ENCODE data around the gene CAMK1D. TPM values are rescaled to one million over a fixed set of nuclear protein-coding genes. Genes with fewer than 3 reads are reported as not detected.

CAMK1D gene
- total RNA-seq, 1 donor from 2014 or later: 3.1 TPM

DNA sequence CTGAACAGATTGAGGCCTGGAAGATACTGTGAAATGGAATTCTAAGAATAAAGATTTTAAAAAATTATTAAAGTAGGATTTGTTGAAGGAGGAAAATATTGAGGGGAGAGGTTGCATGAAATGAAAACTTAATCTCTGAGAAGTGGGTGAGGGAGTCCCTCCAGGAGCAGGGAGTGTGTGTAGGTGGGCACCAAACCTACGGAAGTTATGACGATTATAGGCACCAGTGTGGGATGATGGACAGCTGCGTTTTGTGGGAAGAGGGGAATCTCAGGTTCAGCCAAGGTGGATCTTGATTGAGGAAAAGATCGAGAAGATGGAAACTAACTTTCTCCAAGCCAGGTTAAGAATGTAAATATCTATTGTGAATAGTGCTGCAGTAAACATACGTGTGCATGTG is 405.7 kb downstream of the CAMK1D start:
- DNase-seq (ENCODE audit: low spot score): no peak

DNA sequence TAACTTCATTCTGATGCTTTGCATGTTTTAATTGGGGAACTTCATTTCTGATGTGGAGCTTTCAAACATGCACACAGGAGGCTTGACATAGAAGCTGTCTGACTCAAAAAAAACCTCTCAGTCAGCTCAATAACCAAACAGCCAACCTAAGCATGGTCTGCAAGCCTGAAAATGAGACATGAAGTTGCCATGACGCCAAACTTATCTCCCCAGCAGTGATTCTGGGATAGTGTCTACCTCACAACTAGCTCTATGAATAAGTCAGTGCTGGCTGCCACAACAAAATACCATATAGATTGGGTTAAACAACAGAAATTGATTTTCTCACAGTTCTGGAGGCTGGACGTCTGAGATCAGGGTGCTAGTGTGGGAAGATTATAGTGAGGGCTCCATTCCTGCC is 408.0 kb downstream of the CAMK1D start:
- DNase-seq (ENCODE audit: low spot score): no peak

DNA sequence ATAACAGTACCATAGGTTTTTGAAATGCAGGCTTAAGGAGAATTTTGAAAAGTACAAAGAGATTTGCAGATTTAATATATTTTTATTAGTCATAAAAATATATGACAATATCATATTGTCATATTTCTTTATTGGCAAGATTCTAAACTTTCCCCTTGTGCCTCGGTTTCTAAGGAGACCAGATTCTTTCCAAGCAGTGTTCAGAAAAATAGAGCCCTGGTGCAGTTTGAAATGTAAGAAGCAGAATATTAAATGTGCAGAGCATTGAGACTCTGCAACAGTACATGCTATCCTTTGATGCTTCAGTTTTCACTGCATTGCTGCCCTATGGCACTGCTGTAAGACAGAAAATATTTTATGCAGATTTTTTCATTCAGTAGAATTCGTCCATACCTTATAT is 408.9 kb downstream of the CAMK1D start:
- no peak for DNase-seq (ENCODE audit: low spot score)

DNA sequence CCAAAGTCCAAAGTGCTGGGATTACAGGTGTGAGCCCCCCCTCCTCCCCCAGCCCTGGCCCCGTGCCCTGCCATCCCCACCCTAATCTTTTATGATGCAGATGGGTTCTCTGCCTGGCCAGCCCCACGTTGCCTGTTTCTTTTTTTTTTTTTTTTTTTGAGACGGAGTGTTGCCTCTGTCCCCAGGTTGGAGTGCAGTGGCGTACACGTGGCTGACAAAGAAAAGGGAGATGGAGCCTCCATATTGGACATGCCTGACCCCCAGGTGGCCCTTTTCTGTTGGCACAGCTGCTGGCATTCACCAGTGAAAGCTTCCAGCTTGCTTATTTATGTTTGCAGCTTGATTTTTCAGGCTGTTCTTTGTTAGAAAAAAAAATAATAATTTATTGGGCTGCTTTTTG is 416.9 kb downstream of the CAMK1D start:
- DNase-seq (ENCODE audit: low spot score): no peak

DNA sequence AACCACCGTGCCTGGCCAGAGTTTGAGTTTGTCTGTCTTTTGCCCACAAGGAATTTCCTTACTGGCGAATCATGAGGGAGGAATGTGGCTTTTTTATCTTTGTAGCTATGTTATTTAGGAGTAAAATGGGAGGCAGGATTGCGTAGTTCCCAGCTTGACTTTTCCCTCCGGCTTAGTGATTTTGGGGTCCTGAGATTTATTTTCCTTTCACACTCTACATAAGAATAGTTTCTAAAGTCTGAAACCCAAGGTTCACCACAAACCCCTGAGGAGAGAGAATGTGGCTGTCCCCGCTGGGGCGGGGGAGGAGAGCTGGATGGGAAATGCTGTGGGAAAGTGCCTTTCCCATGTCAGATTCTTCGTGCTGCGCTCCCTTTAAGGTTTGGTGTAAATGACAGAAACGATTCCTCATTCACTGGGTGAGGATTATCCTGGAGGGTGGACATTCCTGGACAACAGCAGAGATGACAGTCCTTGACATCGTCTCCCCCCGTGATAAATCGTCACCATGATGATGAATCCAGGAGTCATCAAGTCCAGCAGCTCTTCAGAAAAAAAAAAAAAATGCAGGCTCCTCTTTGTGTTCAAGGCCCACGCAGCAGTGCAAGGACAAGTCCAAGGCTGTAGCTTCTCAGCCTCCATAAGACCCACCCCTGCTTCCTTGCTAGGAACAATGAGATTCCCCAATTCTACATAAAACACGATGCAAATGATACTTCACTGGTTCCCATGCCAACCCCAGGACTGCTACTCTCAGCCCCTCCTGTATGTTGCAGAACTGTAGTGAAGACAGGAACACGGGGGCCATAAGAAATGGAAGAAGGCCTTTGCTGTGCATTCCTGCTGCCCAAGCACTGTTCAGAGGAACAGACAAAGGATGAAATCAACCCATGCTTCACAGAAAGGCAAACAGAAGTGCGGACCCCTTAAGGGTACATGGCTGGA is 419.1 kb downstream of the CAMK1D start:
- peak; percentile 18 for DNase-seq (ENCODE audit: low spot score)

DNA sequence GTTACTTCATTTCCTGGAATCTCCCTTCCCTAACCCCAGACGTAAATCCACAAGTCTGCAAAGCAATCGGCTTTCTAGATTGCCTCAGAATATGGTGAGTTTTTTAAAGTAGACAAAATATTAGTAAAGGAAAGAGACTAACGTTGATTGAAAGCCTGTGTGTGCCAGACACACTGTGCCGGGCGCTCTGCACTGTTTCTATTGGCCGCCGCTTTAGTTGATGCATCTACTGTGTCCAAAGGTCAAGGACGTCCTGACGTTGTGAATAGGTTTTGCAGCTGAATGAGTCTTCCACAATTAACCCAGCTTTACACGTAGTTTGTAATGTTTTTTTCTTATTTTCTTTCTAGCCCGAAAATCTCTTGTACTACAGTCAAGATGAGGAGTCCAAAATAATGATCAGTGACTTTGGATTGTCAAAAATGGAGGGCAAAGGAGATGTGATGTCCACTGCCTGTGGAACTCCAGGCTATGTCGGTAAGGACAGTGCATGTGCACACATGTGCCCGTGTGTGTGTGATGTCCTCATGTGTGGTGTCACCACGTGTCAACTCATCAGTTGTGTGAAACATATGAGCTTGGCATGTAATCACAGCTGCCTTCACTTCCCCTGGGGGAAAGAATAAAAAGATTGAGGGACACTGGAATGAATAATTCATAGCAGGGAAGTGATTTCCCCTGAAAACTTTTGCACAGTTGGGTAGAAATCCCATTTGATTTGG is 420.1 kb downstream of the CAMK1D start:
- no peak for DNase-seq (ENCODE audit: low spot score)

DNA sequence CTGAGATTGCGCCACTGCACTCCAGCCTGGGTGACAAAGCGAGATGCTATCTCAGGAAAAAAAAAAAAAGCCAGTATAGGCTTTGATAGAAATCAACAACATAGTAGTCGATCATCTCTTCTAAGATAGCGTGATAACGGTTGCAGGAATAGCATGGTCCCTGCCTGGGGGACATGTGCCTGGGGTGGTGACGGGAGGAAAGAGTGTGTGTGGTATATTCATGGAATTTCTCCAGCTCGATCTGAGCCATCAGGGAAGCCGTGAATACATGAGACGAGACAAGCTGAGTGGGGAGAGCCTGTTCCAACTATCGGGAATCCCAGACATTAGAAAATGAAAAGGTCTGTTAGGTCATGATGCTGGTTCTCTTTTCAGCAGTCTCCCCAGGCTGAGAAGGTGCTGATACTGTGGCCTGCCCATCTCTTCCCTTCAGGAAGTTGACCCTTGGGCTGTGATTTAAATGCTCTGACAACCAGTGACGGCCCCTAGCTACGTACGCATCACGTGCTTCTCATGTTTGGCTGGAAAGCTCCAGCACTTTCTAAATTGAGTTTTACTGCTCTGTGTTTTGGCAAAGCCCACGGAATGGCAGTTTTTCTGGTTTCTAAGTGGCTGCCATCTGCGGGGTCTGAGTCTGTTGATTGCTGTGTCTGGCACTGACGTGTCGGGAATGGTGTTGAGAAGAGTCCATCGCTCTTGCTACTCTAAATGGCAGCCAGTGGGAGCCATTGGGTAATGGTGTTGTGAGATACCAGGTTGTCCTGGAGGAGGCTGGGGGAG is 422.8 kb downstream of the CAMK1D start:
- DNase-seq (ENCODE audit: low spot score): no peak

DNA sequence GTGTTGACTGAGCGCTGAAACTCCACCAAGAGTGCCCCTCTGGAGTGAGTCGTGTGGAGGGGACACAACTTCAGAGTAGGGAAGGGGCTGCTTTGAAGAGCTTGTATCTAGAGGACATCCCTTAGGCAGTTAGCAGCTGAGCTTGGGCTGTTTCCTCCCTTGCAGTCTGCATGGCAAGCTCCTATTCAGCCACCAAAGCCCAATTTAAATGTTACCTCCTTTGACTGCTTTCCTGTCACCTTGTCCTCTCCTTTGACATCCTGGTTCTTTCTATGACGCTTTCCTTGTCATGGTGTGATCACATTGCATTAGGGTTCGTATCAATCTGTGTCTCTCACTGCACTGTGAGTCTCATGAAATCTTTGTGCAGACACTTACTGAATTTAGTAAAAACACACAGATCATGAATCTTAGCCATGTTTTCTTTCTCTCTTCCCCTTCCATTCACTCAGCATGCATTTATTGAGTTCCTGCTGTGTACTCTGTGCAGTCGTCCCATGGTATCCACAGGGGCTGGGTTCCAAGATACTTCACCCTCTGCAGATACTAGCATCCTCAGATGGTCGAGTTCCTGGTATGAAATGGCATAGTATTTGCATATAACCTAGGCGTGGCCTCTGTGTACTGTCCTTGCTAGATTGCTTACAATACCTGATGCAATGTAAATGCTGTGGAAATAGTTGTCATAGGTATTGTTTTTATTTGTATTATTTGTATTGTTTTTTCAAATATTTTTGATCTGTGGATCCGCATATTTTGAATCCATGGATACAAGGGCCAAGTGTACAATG is 423.6 kb downstream of the CAMK1D start:
- DNase-seq (ENCODE audit: low spot score): no peak

DNA sequence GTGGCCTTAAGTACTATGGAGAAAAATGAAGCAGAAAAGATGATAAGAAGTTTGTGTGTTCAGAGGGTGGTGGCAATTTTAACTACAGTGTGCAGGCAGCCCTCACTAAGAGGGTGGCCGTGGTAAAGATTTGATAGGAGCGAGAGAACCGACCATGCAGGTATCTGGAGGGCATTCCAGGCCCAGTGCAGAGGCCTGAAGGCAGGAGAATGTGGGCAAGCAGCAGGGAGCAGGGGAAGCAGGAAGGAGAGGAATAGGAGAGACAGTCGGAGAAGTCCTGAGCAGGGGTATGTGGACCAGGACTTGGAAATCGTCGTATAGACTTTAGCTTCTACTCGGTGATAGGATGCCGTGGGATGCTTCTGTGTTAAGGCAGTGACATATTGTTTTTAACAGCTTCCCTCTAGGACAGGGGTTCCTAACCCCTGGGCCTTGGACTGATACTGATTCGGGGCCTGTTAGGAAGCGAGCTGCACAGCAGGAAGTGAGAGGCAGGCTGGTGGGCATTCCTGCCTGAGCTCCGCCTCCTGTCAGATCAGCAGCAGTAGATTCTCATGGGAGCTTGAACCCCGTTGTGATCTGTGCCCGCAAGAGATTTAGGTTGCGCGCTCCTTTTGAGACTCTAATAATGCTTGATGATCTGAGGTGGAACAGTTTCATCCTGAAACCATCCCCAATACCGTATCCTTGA is 425.0 kb downstream of the CAMK1D start:
- no peak for DNase-seq (ENCODE audit: low spot score)

DNA sequence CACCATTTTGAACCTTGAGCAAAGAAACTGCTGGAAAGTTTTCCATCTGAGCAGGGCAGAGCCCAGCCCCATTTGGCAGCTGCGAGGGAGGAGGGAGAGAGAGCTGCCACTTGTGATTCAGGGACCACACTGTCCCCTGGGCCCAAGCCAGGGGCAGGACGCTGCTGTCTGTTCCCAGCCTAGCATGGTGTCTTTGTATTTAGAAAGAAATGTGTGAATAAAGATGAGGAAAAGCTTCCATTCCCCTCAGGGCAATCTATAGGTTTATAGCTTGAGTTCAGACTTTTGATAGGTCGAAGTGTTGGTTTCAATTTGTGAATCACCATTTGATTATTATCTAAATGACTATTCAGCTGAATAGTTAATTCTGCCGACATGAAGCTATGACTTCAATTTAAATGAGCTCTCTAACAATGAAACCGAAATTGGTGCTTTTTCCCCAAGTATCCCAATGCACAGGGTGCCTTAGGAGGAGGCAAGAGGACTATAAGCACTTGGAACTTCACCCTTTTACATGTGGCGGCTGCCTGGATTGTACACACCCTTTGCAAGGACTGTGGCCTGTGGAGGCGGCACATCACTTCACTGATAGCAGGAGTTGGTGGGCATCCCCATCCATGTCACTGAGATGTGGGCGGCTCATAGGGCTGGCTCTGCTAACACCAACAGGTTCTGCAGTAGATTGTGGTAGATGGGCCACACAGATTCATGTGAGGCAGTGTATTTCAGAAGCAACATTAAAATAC is 428.7 kb downstream of the CAMK1D start:
- DNase-seq (ENCODE audit: low spot score): no peak

DNA sequence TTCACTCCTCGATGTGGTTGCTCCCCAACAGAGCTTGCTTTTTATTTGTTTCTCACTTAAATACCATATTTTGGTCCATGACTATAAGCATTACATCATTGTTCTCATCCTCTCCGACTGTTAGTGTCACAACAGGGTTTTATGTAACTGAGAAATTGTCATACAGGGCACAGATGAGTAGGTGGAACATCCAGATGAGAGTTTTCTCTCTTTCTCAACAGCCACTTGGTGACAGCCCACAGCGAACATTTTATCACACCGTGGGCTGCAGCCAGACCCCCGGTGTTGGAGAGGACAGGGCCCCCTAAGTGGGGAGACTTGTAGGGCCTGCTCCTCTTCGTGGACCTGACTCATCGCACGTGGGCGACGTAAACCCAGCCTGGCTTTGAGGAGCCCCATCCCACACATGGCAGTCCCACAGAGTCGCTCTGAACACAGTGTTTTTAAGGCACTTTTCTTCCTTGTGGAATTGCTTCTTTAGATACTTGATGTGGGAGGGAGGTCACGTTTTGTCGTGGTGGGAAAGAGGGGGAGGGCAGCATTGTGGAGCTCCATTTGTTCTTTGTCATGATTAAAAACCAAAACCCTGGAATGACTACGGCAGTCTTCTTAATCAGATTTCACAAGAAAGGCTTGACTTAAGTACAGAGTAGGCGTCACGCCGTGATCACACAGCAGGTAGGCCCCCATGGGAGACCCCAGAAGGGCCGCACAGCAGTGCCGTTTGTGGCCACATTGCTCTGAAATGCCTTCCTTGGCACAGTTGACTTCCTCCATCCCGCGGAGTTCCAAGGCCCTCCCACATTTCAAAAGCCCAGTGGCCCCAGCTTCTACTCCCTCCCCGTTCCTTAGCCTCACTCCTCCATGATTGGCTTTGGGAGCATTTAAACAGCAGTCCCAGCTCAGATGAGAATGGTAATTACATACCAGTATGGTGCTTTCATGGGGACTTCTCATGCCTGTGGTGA is 431.6 kb downstream of the CAMK1D start:
- DNase-seq (ENCODE audit: low spot score): no peak

DNA sequence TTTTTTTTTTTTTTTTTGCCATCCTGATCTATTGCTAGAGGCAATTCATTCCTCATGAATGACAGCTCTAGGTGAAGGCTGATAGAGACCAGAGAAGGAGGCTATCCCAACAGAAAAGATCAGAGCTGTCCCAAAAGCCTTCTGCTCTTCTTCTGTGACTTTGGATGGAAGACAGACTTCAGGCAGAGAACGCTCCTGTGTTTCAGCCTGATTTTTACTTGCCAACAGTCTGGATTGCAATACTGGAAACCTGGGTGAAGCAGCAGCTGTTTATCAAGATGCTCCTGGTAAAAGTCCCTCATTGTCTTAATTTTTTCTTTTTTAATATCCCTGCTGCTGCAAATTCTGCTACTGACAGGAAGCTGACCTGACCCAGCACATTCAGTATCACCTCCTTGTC is 432.6 kb downstream of the CAMK1D start:
- peak; percentile 69 for DNase-seq (ENCODE audit: low spot score)

DNA sequence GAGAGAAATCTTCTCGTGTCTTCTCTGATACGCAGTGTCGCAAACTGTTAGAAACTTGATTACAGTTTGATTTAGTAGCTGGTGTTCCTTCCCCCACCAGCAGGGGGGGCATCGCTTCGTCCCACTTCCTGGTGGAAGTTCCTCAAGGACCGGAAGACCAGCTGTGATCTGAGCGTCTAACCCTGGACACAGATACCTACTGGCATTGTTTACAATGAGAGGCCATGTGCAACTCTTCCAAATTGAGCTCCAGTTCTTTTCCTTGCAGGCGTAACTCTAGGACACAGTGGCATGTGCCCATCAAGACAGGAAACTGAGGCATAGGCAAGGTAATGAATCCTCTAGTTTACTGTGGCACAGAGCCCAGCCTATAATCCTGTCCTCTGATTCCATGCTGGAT is 433.2 kb downstream of the CAMK1D start:
- DNase-seq (ENCODE audit: low spot score): peak; percentile 35

DNA sequence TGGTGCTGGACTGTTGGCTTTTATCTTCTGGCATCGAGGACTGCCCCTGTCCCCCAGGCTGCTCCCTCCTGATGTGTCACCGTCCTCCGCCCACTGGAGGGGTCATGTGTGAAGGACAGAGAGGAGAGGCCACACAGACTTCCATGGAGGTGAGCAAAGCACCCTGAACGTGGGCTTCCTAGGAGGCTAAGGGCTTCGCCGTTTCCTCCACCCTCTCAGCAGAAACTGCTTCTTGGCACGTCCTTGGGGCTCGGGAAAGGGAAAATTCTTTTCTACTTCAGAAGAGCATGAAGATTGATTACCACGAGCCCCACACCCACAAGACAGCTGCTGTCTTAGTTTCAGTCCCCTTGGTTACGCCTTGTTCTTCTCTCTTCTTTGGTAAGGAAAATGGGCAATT is 433.9 kb downstream of the CAMK1D start:
- peak; percentile 67 for DNase-seq (ENCODE audit: low spot score)

DNA sequence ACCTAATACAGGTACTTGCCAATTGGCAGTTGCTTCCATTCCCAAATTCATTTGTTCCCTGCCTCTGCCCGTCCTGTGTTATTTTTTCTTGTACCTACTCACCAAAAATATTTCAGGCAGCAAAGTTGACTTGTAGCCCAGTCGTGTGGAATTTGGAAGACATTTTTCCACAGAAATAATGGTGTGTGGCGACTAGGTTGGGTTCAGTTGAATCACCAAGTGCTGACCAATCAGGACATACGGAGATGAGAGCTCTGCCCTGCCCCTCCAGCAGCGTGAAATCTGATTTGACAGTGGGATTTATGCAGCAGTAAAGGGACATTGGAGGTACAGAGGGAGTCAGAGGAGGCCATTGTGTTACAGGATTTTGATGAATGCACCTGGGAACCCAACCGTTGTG is 435.3 kb downstream of the CAMK1D start:
- DNase-seq (ENCODE audit: low spot score): no peak

DNA sequence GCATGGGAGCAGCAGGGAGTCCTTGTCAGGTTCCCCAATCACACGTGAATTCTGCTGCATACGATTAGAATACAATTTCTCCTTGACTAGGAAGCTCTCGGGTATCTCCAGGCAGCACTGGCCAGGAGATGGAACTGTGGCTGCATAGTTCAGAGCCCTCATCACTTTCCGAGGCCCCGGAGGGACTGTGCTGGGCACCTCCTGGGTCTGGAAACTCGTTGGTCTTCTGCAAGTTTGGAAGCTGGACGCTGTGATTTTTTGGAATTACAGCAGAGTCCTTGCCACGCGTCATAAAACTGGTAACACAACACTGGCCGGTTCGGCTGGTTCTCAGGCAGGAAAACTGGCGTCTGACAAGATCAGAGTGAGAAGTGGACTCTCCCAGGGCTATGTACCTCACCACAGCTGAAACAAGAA is 436.1 kb downstream of the CAMK1D start:
- peak; percentile 58 for DNase-seq (ENCODE audit: low spot score)

DNA sequence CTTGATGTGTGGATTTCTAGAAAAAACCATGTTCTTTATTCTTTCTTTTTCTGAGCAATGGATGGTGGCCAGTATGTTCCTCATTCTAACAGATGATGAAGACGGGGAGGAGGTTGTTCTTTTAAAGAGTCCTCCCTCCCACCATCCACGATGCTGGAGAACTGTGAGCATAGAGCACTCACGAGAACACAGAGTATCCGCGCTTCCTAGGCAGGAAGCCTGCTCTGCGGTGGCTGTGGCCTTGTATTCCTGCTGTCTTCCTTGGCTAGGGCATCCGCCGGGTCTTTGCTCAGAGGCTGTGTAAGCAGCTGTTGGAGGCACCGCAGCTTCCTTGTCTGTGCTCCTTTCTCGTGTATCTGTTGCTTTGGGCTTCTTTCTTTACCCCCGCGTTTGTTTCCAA is 437.9 kb downstream of the CAMK1D start:
- DNase-seq (ENCODE audit: low spot score): no peak

DNA sequence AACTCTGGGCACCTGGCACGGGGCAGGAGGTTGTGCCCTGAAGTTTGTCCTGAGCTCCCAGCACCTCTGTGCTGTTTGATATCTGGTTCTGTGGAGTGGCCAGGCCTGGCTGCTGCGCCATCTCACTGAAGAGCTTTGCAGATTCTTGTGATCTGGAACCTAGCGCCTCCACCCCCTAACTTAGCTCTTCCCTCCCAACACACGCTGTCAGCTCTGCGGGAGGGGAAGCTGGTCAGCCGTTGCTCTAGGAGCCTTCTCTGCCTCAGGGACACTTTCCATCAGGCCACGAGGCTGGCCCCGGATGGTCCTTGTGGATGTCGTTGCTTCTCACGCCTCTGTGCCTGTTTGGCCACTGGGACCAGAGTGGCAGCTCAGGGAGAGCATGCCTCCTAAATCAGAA is 438.9 kb downstream of the CAMK1D start:
- no peak for DNase-seq (ENCODE audit: low spot score)

DNA sequence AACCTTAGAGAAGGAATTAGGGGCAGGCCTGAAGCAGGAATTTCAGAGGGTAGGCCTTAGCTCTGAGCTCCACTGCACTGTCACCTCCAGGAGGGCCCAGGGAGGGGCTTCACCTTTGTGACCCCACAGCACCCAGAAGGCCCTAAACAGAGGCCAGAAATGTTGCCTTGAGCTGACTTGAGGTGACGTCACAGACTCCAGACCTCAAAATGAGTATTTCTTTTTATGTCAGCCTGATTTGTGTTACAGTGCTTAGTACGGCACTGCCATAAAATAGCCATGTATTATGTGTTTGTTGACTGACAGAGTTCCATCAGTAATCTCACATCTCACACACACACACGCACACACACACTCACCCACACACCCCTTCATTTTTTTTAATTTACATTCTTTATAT is 440.9 kb downstream of the CAMK1D start:
- no peak for DNase-seq (ENCODE audit: low spot score)
